22Rv1 (cell line): ENCODE results near the gene ANKDD1B.
A peak's percentile ranks its signal among the peaks of the same experiment; 100 is the strongest.
"Not testable (repeated sequence)": the region's sequence is repeated elsewhere in the genome, so short reads cannot be mapped to it uniquely, and the experiment has no call there.

Source experiments
- H3K27ac ChIP-seq: fragments of 450-650 bp; 2 replicates; pipeline ENCODE4 v1.5.1; 2017
- ZFX ChIP-seq: fragments of 450-650 bp; IDR thresholded peaks from 2 replicates; pipeline ENCODE4 v1.6.1; 2017; ENCODE audit warnings: antibody characterized with exemption, borderline replicate concordance
- TF ChIP-seq, protein P1 (sequence below): fragments of 450-650 bp; IDR thresholded peaks from 2 replicates; pipeline ENCODE4 v1.5.1; 2017; ENCODE audit warnings: mild to moderate bottlenecking

Gene ANKDD1B

DNA sequence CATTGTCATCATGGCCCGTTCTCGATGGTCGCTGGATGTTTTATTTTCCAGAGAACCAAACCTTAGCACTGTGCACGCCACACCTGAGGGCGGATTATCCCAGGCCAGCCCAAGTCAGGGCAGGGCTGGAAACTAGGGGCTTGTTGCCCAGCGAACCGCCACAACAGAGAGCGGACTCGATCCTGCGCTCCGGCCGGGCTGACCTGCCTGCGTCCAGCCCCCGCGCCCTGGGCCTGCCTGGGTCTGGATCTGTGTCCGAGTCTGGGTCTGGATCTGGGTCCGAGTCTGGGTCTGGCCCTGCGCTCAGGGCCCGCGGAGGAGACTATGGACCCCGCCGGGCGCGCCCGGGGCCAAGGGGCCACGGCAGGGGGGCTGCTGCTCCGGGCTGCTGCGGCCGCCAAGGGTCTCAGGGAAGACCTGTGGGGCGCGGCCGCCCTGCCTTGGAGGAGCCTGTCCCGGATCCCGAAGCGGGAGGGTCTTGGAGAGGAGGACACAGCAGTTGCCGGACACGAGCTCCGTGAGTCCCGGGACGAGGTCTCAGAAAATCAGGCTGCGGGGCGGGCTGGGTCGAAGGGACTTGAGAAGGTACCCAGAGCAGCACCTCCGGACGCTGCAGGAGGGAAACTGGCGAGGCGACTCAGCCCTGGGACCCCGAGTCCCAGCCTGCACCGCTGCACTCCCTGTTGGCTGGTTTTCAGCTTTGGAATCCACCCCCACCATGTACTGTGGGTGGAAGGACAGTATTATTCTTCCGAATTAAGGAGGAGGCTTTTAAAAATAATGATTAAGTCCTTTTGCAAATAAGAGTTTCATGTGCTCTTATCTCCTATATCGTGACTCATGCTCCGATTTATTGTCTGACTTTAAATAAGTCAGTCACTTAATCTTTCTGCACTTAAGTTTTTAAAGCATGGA lies at the start of gene ANKDD1B:
TSS of gene ANKDD1B (plus strand) at position 143 of the 915 bp plus-strand sequence. CDS start at position 325, 182 bp downstream.
- H3K27ac ChIP-seq = peak within 1 kb of the TSS; percentile 70
- TF ChIP-seq, protein P1, sequence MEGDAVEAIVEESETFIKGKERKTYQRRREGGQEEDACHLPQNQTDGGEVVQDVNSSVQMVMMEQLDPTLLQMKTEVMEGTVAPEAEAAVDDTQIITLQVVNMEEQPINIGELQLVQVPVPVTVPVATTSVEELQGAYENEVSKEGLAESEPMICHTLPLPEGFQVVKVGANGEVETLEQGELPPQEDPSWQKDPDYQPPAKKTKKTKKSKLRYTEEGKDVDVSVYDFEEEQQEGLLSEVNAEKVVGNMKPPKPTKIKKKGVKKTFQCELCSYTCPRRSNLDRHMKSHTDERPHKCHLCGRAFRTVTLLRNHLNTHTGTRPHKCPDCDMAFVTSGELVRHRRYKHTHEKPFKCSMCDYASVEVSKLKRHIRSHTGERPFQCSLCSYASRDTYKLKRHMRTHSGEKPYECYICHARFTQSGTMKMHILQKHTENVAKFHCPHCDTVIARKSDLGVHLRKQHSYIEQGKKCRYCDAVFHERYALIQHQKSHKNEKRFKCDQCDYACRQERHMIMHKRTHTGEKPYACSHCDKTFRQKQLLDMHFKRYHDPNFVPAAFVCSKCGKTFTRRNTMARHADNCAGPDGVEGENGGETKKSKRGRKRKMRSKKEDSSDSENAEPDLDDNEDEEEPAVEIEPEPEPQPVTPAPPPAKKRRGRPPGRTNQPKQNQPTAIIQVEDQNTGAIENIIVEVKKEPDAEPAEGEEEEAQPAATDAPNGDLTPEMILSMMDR = no peak
- TF ChIP-seq ZFX = no peak

DNA sequence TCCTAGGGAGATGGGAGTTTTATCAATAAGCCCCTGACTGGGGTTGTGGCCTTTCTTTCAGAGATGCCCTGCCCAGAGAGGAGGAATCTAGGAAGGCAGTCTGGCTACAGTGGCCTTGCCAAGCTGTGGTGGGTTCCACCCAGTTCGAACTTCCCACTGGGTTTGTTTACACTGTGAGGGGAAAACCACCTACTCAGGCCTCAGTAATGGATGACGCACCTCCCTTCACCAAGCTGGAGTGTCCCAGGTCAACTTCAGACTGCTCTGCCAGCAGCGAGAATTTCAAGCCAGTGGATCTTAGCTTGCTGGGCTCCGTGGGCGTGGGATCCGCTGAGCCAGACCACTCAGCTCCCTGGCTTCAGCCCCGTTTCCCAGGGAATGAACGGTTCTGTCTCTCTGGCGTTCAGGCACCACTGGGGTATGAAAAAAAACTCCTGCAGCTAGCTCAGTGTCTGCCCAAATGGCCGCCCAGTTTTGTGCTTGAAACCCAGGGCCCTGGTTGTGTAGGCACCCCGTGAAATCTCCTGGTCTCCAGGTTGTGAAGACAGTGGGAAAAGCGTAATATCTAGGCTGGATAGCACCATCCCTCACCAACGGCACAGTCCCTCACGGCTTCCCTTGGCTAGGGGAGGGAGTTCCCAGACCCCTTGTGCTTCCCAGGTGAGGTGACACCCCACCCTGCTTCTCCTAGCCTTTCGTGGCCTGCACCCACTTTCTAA lies 45.1 kb upstream of the ANKDD1B start:
- H3K27ac ChIP-seq = not testable (repeated sequence)

DNA sequence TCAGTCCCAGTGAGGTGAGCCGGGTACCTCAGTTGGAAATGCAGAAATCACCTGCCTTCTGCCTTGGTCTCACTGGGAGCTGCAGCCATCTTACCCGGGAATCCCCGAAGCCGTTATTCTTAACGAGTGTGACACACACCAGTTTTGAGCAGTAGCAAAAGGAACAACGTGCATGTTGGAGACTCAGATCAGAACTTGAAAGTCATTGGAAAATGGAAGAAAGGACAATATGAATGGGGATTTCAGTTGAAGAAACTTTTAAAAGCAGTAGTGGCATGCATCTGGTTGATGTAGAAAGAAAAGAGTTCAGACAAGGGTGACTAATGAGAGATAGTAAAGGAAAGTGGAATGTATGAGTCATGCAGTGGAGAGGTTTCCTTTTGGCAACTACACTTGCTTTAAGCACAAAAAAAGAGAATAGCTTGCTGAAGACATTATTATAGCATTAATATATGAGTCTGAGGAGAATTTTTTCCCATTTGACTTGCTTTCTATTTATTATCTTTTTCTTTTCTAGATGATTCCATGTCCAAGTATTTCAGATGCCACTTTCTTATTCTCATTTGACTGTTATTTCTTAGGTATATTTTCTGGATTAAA lies 44.4 kb upstream of the ANKDD1B start:
- no peak overlapping the region for H3K27ac ChIP-seq

GRCh38 chr5:75567710-75568109 lies 43.5 kb upstream of the ANKDD1B start:
- TF ChIP-seq, protein P1 = no peak
- TF ChIP-seq ZFX = no peak
- no peak overlapping the region for H3K27ac ChIP-seq

More for the DNA sequence above, 44.4 kb upstream of the ANKDD1B start:
- TF ChIP-seq ZFX = no peak
- TF ChIP-seq, protein P1 = no peak

GRCh38 chr5:75568202-75568601 lies 43.1 kb upstream of the ANKDD1B start:
- H3K27ac ChIP-seq = no peak overlapping the region
- no peak for TF ChIP-seq ZFX
- TF ChIP-seq, protein P1 = no peak

DNA sequence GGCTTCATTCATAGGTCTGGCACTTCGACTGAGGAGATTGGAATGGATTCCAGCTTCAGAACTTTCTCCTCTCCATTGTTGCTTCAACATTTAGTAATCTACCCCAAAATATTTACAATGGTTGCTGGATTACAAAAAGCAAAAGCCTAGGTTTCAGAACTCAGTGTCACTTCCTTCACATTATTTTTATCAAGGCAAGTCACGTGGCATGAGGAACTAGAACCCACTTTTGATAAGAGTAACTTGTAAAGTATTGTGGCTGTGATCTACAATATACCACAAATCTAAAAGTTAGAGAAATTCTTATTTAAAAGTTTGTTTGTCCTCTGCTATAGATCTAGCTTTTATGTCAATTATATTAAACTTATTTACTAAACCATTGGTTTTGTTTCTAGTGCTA lies 39.7 kb upstream of the ANKDD1B start:
- no peak for TF ChIP-seq ZFX
- TF ChIP-seq, protein P1 = no peak
- H3K27ac ChIP-seq = no peak overlapping the region

DNA sequence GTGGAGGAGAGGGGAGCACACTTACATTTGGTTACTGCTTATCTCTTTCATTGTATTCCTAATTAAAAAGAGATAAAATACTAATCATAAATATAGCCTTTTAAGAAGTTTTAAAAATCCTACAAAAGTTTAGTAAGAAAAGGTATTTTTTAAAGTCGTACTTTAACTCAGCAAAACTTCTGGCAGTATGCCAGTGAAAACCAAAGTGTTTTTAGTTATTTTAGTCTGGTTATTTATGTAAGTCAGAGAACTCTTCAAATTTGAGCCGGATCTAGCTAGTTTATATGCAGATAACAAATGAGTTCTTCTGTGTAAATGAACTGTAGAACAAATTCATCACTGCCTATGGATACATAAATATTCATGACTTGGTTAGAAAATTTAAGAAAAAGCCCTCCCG lies 36.5 kb upstream of the ANKDD1B start:
- no peak overlapping the region for H3K27ac ChIP-seq
- no peak for TF ChIP-seq ZFX
- TF ChIP-seq, protein P1 = no peak

DNA sequence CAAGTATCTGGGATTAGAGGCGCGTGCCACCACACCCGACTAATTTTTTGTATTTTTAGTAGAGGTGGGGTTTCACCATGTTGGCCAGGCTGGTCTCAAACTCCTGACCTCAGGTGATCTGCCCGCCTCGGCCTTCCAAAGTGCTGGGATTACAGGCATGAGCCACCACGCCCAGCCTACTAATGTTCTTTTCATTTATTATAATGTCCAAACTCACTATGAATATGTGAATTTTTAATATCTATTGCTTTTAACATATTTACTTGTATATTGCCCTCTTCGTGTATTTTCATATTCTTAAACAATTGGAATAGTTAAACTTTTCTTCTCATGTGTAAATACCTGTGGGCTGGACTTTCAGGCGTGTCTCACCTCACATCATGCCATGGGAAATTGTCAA lies 33.0 kb upstream of the ANKDD1B start:
- not testable (repeated sequence) for H3K27ac ChIP-seq
